Left ventricle myocardium superior (tissue), 1 donor: ENCODE measurements around the gene METTL6. TPM values are rescaled to one million over a fixed set of nuclear protein-coding genes. Genes with fewer than 3 reads are reported as not detected.
A peak's percentile ranks its signal among the peaks of the same experiment; 100 is the strongest.
"Not testable (repeated sequence)": the region's sequence is repeated elsewhere in the genome, so short reads cannot be mapped to it uniquely, and the experiment has no call there.

Source experiments
- ATAC-seq: fragments of 200-7000 bp; cut with Tn5 transposase; one replicate; pipeline ENCODE4 v1.9.1; 2020; ENCODE audit warnings: mild to moderate bottlenecking, moderate library complexity
- DNase-seq: peaks from one replicate; pipeline ENCODE4 v3.0.0-alpha.2; 2020
- intact Hi-C: fragments of 100-400 bp; cut with micrococcal nuclease; formaldehyde crosslinking; loops from one replicate; pipeline ENCODE4 v1.11.0; 2022
- total RNA-seq: library from RNA; stranded (reverse); fragmentation: NEBNext Ultra II Directional; extraction: Animal tissue kit (Norgen Biotek cat#: 25700); gene quantifications from one replicate; pipeline ENCODE4 v1.2.1, GENCODE V29; 2021
- donor health status: DM: no; HTN: yes; CAD: no; lungs with severe emphysema.

The METTL6 gene
- total RNA-seq, 1 donor from 2014 or later = 6.4 TPM

- ATAC-seq, DNase-seq, intact Hi-C loops: not testable (repeated sequence)
Observed at GRCh38 chr3:15410966-15411365, 16.4 kb downstream of the METTL6 start.

GRCh38 chr3:15409774-15410173, 17.6 kb downstream of the METTL6 start:
- DNase-seq (no peak), ATAC-seq (no peak)
- intact Hi-C loops = loop anchor here (5.0 to 10.0 kb wide), 2 partner anchors 145 to 207 kb away; no protein-coding TSS in a partner anchor

DNA sequence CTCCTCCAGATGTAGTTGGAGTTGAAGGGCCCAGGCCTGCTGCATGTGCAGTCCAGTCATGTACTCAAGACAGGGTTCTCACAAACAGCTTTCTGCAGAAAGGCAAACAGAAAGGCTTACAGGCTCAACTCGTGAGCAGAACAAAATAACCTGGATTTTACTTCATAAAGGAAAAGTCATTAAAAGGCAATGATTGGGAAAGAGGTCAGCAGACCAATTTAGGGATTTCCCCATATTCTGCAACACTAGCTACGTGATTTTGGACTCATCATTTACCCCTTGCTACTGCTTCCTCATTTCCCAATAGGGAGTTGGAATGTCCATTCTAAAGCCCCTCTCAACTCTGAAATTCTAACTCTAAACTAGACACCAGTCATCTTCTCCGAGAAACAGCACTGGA, 18.1 kb downstream of the METTL6 start:
- no peak for DNase-seq
- ATAC-seq = no peak
- intact Hi-C loops = loop anchor here (5.0 to 10.0 kb wide), 2 partner anchors 144 to 207 kb away; no protein-coding TSS in a partner anchor

- intact Hi-C loops = loop anchor here (5.0 to 10.0 kb wide), 2 partner anchors 141 to 203 kb away; no protein-coding TSS in a partner anchor
- DNase-seq = no peak
- peak; percentile 65 for ATAC-seq
Observed at GRCh38 chr3:15405448-15406050, 21.8 kb downstream of the METTL6 start.

DNA sequence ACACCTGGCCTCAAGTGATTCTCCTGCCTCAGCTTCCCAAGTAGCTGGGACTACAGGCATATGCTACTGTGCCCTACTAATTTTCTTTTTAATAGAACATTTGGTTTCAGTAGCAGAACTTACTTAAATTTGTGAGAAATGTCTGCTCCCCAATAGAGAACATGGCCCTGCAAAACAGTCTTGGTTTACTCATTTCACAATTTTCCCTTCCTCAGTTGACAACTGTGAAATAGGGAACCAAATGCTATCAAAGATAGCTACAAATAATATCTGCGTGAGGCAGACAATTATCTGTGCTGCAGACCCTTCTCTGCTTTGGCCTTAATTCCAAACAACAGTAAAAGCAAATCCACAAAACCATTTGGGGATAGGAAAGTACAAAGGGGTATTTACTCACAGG, 22.6 kb downstream of the METTL6 start:
- intact Hi-C loops = loop anchor here (5.0 to 10.0 kb wide), 2 partner anchors 140 to 202 kb away; no protein-coding TSS in a partner anchor
- ATAC-seq (no peak), DNase-seq (no peak)

- DNase-seq = no peak
- intact Hi-C loops = loop anchor here (10.0 kb wide), 1 partner anchor 139 kb away; no protein-coding TSS in a partner anchor
- ATAC-seq = no peak
Observed at GRCh38 chr3:15403965-15404364, 23.4 kb downstream of the METTL6 start.

DNA sequence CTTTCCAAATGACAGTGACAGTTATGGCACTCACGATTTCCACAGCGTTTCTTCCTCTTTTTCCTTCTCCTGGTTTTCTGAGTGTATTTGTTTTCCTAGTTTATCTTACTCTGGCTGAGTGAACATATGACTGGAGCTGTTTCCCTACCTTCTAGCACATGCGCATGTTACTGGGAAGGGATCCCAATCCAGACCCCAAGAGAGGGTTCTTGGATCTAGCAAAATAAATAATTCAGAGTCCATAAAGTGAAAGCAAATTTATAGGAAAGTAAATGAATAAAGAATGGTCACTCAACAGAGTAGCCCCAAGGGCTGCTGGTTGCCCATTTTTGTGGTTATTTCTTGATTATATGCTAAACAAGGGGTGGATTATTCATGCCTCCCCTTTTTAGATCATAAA, 23.8 kb downstream of the METTL6 start:
- intact Hi-C loops = loop anchor here (10.0 kb wide), 1 partner anchor 139 kb away; no protein-coding TSS in a partner anchor
- DNase-seq = no peak
- no peak for ATAC-seq

- DNase-seq (no peak), ATAC-seq (no peak)
- intact Hi-C loops = loop anchor here (10.0 kb wide), 1 partner anchor 137 kb away; no protein-coding TSS in a partner anchor
Observed at GRCh38 chr3:15401936-15402335, 25.4 kb downstream of the METTL6 start.

DNA sequence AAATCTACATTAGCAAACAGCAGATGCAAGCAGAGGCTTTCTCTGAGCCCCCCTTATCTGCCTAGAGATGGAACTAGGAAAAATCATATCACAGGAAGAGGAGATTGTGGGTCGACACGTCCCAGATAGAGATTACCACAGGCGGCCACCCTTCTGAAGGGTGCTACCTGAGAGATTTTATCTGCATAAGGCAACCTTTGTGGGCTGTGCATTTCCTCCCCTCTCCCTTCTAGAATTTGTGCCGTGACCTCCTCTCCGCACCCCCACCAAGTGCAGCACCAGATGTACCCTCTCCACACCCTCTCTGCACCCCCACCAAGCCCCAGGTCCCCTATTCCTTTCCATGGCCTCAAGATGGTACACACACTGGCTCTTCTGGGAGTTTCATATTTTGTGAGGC, 27.4 kb downstream of the METTL6 start:
- intact Hi-C loops = loop anchor here (10.0 kb wide), 1 partner anchor 135 kb away; no protein-coding TSS in a partner anchor
- DNase-seq = no peak
- ATAC-seq = no peak

- ATAC-seq, DNase-seq, intact Hi-C loops: not testable (repeated sequence)
Observed at GRCh38 chr3:15398731-15399133, 28.6 kb downstream of the METTL6 start.

- intact Hi-C loops, ATAC-seq, DNase-seq: not testable (repeated sequence)
Observed at GRCh38 chr3:15393252-15393651, 34.1 kb downstream of the METTL6 start.

DNA sequence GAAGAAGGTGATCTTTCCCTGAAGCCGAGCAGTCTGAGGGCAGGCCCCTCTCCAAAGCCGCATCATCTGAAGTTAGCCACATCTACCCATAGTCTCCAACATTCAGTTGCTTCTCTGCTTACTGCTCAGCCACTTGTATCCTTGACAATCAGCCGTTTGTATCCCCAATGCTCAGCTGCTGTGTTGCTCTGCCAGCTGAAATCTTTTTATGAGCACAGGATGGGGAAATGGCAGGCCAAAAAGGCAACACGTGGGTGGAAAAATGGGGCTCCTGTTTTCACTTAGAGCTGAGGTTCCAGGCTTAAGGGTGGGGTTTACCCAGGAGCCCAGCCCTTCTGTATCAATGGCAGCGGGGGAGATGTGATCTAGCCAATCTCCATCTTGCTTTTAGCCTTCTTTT, 36.3 kb downstream of the METTL6 start:
- intact Hi-C loops = no loop called here
- DNase-seq (no peak), ATAC-seq (no peak)

GRCh38 chr3:15390460-15390859, 36.9 kb downstream of the METTL6 start:
- peak; percentile 68 for ATAC-seq
- intact Hi-C loops = no loop called here

DNA sequence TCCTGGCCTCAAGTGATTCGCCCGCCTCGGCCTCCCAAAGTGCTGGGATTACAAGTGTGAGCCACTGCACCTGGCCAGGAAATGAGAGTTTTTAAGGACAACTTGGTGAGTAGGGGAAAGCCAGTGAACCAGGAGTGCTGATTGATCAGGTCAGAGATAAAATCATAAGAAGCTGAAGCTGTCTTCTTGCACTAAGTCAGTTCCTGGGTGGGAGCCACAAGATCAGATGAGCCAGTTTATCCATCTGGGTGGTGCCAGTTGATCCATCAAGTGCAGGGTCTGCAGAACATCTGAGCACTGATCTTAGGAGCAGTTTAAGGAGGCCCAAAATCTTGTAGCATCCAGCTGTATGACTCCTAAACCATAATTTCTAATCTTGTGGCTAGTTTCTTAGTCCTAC, 39.0 kb downstream of the METTL6 start:
- DNase-seq, ATAC-seq: not testable (repeated sequence)
- intact Hi-C loops = loop anchor here (10.0 kb wide), 1 partner anchor 134 kb away; no protein-coding TSS in a partner anchor

More at GRCh38 chr3:15390460-15390859, 36.9 kb downstream of the METTL6 start:
- DNase-seq = no peak

DNA sequence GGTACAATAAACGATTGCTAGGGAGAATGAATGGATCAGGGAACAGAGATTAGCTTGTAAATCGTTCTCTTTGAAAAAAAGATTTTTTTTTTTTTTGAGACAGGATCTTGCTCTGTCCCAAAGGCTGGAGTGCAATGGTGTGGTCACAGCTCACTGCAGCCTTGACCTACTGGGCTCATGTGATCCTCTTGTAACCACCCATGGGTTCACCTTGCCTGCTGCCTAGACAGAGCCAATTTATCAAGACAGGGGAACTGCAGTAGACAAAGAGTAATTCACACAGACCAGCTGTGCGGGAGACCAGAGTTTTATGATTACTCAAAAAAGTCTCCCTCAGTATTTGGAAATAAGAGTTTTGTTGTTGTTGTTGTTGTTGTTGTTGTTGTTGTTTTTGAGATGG, 39.6 kb downstream of the METTL6 start:
- ATAC-seq (peak; percentile 57), DNase-seq (no peak)
- intact Hi-C loops = loop anchor here (10.0 kb wide), 1 partner anchor 133 kb away; no protein-coding TSS in a partner anchor

GRCh38 chr3:15387171-15387581, 40.2 kb downstream of the METTL6 start:
- ATAC-seq = peak; percentile 79
- intact Hi-C loops = loop anchor here (10.0 kb wide), 1 partner anchor 132 kb away; no protein-coding TSS in a partner anchor
- no peak for DNase-seq

DNA sequence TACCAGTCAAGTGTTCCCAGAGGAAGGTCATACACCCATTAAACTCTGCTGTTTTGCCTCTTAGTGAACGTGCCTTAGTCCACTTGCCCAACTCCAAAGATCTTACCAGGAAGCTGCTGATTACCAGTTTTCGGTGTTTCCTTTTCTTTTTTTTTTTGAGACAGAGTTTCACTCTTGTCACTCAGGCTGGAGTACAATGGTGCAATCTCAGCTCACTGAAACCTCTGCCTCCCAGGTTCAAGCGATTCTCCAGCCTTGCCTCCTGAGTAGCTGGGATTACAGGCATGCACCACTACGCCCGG, 40.7 kb downstream of the METTL6 start:
- peak; percentile 6 for ATAC-seq
- not testable (repeated sequence) for DNase-seq
- intact Hi-C loops = loop anchor here (10.0 kb wide), 1 partner anchor 132 kb away; no protein-coding TSS in a partner anchor

GRCh38 chr3:15385901-15386653, 41.3 kb downstream of the METTL6 start:
- intact Hi-C loops = loop anchor here (10.0 kb wide), 1 partner anchor 131 kb away; no protein-coding TSS in a partner anchor
- DNase-seq = no peak
- no peak for ATAC-seq

DNA sequence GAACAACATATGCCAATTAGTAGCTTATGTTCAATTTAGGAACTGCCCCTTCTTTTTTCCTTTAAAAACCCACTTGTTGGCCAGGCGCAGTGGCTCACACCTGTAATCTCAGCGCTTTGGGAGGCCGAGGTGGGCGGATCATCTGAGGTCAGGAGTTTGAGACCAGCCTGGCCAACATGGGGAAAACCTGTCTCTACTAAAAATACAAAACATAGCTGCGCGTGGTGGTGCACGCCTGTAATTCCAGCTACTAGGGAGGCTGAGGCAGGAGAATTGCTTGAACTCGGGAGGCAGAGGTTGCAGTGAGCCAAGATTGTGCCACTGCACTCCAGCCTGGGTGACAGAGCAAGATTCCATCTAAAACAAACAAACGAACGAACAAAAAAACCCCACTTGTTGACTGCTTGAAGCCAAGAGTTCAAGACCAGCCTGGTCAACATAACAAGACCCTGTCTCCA, 42.1 kb downstream of the METTL6 start:
- DNase-seq, ATAC-seq: not testable (repeated sequence)
- intact Hi-C loops = loop anchor here (10.0 kb wide), 1 partner anchor 130 kb away; no protein-coding TSS in a partner anchor
